ENCODE data around the gene KRTAP26-1.

The KRTAP26-1 gene

DNA sequence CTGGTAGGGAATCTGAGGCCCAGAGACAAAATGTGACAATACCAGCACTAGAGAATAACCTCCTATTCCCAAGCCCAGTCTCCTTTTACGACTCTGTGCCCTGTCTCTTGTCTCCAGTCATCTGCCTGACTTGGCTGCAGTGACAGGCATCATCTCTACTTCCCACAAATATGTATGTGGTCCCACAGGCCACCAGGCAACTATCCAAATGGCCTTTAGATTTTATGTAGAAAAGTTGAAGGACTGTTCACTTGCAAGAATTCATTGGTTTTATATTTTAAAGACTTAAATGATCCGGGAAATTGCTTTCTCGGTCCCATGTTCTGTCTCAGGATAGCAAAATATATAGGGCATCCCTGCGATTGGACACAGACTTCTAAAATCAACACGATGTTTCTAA, 49.0 kb downstream of the KRTAP26-1 start:
- no peak for DNase-seq (ENCODE audit: low spot score)

DNA sequence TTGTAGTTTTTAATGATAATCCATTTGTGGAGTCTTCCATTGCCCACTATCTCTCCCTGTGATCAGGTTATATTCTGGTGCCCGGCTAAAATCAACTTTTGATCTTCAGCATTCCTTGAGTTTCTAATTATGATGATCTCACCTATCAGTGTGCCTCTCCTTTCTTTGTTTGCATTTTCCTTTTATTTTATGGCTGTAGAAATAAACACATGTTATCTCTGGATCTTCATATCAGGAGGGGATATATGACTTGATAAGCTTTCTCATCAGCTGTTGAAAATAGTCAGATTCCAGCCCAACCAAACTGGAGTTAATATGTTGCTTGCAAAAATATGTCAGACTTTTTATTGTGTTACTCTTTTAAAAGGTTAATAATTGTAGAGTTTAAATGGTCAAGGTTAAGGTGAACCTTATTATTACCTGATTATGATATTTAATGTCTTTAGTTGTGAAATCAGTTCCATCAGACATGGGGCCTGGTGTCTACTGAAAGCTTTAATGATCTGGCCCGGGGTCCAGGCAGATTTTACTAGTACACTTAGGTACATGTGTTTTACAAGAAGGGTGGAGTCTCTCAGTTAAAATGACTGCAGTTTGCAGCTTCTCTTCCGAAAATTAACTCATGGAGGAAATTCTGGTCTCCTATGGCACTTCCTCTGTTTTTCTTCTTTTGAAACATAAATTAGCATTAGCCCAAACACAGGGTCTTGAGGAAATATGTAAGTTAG, 50.1 kb downstream of the KRTAP26-1 start:
- DNase-seq (ENCODE audit: low spot score): no peak

Data from ecto neural progenitor cell (in vitro differentiated cells).